HepG2 (cell line): ENCODE measurements around the gene DGCR2.

Experiments used
- ARNTL ChIP-seq: sonication (generic); formaldehyde crosslinking; IDR thresholded peaks from 2 replicates; pipeline ENCODE4 v1.4.0; 2020; ENCODE audit warnings: mild to moderate bottlenecking, missing genetic modification reagents
- CTCF ChIP-seq: sonication (generic); formaldehyde crosslinking; IDR thresholded peaks from 2 replicates; pipeline ENCODE4 v1.5.0; 2020; ENCODE audit warnings: mild to moderate bottlenecking, missing genetic modification reagents, moderate library complexity
- HOXA7 ChIP-seq: sonication (generic); formaldehyde crosslinking; IDR thresholded peaks from 2 replicates; pipeline ENCODE4 v1.8.1; 2022; ENCODE audit warnings: mild to moderate bottlenecking, missing genetic modification reagents, moderate library complexity
- NR2F1 ChIP-seq, 2 experiments: fragments of 450-650 bp in 1 of 2; formaldehyde crosslinking in 1 of 2; IDR thresholded peaks; 2 replicates each; pipeline versions ENCODE4 v1.5.0 to v1.6.1; 2016 to 2020; ENCODE audit warnings: mild to moderate bottlenecking in 1 of 2, missing compliant biosample characterization in 1 of 2, missing genetic modification reagents in 1 of 2, moderate library complexity in 1 of 2
- PHF8 ChIP-seq: sonication (generic); formaldehyde crosslinking; IDR thresholded peaks from 2 replicates; pipeline ENCODE4 v1.5.0; 2020; ENCODE audit warnings: missing genetic modification reagents
- PPARG ChIP-seq: conservative IDR thresholded peaks from 2 replicates; pipeline ENCODE4 v1.6.1; 2016; ENCODE audit warnings: missing biosample characterization, missing genetic modification reagents
- ZNF816 ChIP-seq: sonication (generic); formaldehyde crosslinking; IDR thresholded peaks from 2 replicates; pipeline ENCODE4 v1.8.0; 2022; ENCODE audit warnings: missing genetic modification reagents, mild to moderate bottlenecking, borderline replicate concordance

GRCh38 chr22:19060356-19061009 is 61.7 kb downstream of the DGCR2 start:
- TF ChIP-seq PPARG (CRISPR knock-in tag) (no peak), ZNF816 (CRISPR knock-in tag) (no peak), HOXA7 (CRISPR knock-in tag) (no peak), ARNTL (CRISPR knock-in tag) (no peak), NR2F1 (CRISPR knock-in tag; IDR thresholded peaks at IDR 0.05) (no peak), CTCF (no peak), PHF8 (CRISPR knock-in tag) (no peak)
